IPS-20b (cell line): ENCODE measurements around the gene EPG5.

Experiments
- H3K27ac ChIP-seq: one replicate; pipeline ENCODE4 v1.5.1; 2013; ENCODE audit warnings: low read length
- H3K27me3 ChIP-seq: 2 replicates; pipeline ENCODE4 v1.6.1; 2013; ENCODE audit warnings: mild to moderate bottlenecking, low read length, inconsistent platforms; ENCODE audit not compliant: insufficient read depth
- H3K36me3 ChIP-seq: 2 replicates; pipeline ENCODE4 v1.6.1; 2013; ENCODE audit warnings: low read depth, mild to moderate bottlenecking, inconsistent platforms, low read length, moderate library complexity; ENCODE audit not compliant: insufficient read depth
- H3K4me1 ChIP-seq: 2 replicates; pipeline ENCODE4 v1.6.1; 2013; ENCODE audit warnings: mild to moderate bottlenecking, control low read depth, inconsistent platforms, low read length, moderate library complexity; ENCODE audit not compliant: insufficient read depth
- H3K4me3 ChIP-seq: 2 replicates; pipeline ENCODE4 v1.5.1; 2013; ENCODE audit warnings: mild to moderate bottlenecking, low read length, inconsistent platforms
- H3K9ac ChIP-seq: 2 replicates; pipeline ENCODE4 v1.6.1; 2013; ENCODE audit warnings: low read depth, mild to moderate bottlenecking, inconsistent platforms, low read length, moderate library complexity
- H3K9me3 ChIP-seq: 2 replicates; pipeline ENCODE4 v1.6.1; 2013; ENCODE audit warnings: mild to moderate bottlenecking, low read depth, low read length, inconsistent platforms; ENCODE audit not compliant: insufficient read depth

The EPG5 gene

GRCh38 chr18:45910405-45911023 is 56.6 kb downstream of the EPG5 start:
- Histone ChIP-seq H3K4me3 (no peak overlapping the region), H3K9ac (no peak overlapping the region), H3K27ac (no peak overlapping the region), H3K27me3 (no peaks in the 10 kb centered on the region), H3K36me3 (peaks cover 76% of the 10 kb centered on the region), H3K4me1 (no peaks in the 10 kb centered on the region), H3K9me3 (no peaks in the 10 kb centered on the region)

DNA sequence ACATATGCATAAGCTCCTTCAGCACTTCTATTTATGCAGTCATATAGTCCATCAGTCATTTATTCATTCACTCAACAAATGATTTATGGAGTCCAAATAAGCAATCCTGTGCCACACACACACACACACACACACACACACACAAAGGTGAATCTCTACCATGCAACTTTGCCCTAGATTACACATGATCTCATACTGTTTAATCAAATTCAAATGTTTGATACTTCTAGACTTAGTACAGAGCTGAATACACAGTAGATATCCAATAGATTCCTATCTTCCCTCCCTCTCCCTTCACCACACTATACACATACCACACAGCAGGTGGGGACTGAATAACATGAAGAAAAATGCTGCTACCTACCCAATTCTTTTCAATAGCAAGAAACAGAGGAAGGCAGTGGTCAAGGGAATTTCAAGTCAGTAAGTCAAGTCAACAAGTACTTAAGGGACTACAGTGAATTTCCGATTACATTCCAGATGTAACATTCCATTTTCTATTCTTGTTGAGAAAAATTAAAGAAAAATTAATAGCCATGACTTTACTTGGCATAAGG is 65.4 kb downstream of the EPG5 start:
- Histone ChIP-seq H3K9me3 (no peaks in the 10 kb centered on the region), H3K27me3 (no peaks in the 10 kb centered on the region), H3K4me3 (no peak overlapping the region)

GRCh38 chr18:45900623-45901022 is 66.5 kb downstream of the EPG5 start:
- no peak overlapping the region for H3K9ac ChIP-seq
- H3K27me3 ChIP-seq: no peaks in the 10 kb centered on the region
- H3K9me3 ChIP-seq: no peaks in the 10 kb centered on the region
- H3K27ac ChIP-seq: no peak overlapping the region
- no peak overlapping the region for H3K4me3 ChIP-seq
- H3K4me1 ChIP-seq: no peaks in the 10 kb centered on the region
- H3K36me3 ChIP-seq: peaks cover 60% of the 10 kb centered on the region

More for the DNA sequence above, 65.4 kb downstream of the EPG5 start:
- Histone ChIP-seq H3K9ac (no peak overlapping the region), H3K4me1 (no peaks in the 10 kb centered on the region), H3K27ac (no peak overlapping the region), H3K36me3 (peaks cover 64% of the 10 kb centered on the region)

DNA sequence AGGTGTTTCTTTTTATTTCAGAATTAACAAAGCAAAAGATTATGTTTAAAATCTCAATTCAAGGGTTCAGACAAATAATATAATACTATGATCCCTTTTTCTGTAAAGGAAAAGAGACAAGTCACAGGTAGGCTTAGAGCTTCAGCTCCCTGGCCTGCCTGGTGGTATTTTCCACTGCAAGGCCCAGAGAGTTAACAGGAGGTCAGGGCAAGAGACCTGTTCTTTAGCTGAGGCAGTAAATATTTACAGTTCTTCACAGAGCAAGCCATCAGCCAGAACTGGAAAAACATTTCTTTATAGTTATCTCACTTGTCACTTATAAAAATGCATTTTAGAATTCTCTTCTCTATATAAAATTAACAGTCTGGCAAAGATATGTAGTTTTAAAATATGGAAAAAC is 70.1 kb downstream of the EPG5 start:
- Histone ChIP-seq H3K36me3 (peaks cover 34% of the 10 kb centered on the region), H3K9ac (no peak overlapping the region), H3K4me1 (no peaks in the 10 kb centered on the region), H3K27me3 (no peaks in the 10 kb centered on the region), H3K4me3 (no peak overlapping the region), H3K9me3 (no peaks in the 10 kb centered on the region), H3K27ac (no peak overlapping the region)

DNA sequence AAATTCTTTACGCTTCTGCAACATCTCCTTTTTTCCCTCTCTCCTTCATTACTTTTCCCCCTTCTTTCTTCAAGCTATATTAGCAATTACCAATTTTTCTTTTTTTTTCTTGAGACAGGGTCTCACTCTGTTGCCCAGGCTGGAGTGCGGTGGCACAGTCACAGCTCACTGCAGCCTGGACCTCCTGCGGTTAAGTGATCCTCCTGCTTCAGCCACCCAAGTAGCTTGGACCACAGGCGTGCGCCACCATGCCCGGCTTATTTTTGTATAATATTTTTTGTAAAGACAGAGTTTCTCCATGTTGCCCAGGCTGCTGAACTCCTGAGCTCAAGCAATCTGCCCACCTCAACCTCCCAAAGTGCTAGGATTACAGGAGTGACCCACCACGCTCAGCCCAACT is 70.7 kb downstream of the EPG5 start:
- no peak overlapping the region for H3K4me3 ChIP-seq
- H3K27ac ChIP-seq: no peak overlapping the region
- H3K27me3 ChIP-seq: no peaks in the 10 kb centered on the region
- no peaks in the 10 kb centered on the region for H3K9me3 ChIP-seq
- H3K4me1 ChIP-seq: no peaks in the 10 kb centered on the region
- no peak overlapping the region for H3K9ac ChIP-seq
- peaks cover 30% of the 10 kb centered on the region for H3K36me3 ChIP-seq

DNA sequence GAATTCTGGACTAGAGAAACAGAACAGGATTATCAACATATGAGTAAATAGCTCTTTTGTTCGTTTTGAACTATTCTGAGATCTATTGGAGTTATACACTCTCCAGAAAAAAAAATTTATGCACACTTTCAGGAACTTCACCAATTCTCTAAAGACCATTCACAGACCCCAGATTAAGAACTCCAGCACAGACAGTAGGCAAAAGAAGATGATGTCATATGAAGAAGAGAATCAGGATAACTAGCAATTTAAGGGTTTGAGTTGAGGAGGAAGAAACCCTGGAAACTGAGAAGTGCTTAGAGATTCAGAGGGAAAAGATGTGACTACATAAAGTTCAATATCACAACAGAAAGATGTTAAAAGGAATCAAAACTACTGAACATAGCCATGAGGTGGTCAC is 71.8 kb downstream of the EPG5 start:
- Histone ChIP-seq H3K9me3 (no peaks in the 10 kb centered on the region), H3K4me1 (no peaks in the 10 kb centered on the region), H3K27me3 (no peaks in the 10 kb centered on the region), H3K9ac (no peak overlapping the region), H3K4me3 (no peak overlapping the region), H3K27ac (no peak overlapping the region), H3K36me3 (peaks cover 19% of the 10 kb centered on the region)

- H3K9ac ChIP-seq: no peak overlapping the region
- H3K27me3 ChIP-seq: no peaks in the 10 kb centered on the region
- H3K4me1 ChIP-seq: no peaks in the 10 kb centered on the region
- no peak overlapping the region for H3K4me3 ChIP-seq
- no peaks in the 10 kb centered on the region for H3K9me3 ChIP-seq
- H3K27ac ChIP-seq: no peak overlapping the region
- H3K36me3 ChIP-seq: peaks cover 16% of the 10 kb centered on the region
Measured at GRCh38 chr18:45894818-45895217, 72.3 kb downstream of the EPG5 start.

- H3K36me3 ChIP-seq: 0 out of 2 replicates have a peak, but pooled peaks cover 5% of the 10 kb centered on the region
- no peak overlapping the region for H3K4me3 ChIP-seq
- H3K27me3 ChIP-seq: no peaks in the 10 kb centered on the region
- H3K4me1 ChIP-seq: no peaks in the 10 kb centered on the region
- H3K9ac ChIP-seq: no peak overlapping the region
- H3K27ac ChIP-seq: no peak overlapping the region
- H3K9me3 ChIP-seq: no peaks in the 10 kb centered on the region
Measured at GRCh38 chr18:45891806-45892205, 75.3 kb downstream of the EPG5 start.

DNA sequence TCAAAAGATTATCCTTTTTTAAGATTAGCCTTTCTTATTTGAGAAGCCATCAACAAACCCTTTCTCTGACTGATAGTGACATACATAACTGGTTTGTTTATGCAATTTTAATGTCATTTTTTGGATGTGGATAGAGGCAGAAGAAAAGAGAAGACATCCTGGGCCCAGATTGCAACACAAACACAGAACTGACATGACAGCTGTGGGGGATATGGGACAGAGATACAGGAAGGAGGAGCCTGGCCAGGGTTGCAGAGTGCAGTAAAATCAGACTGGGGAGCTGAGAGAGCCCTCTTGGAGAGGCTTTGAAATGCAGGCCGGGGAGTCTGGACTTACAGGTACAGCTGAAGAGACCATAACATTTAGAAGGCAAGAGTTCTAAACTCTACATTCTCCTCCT is 76.5 kb downstream of the EPG5 start:
- H3K9ac ChIP-seq: no peak overlapping the region
- no peak overlapping the region for H3K27ac ChIP-seq
- no peaks in the 10 kb centered on the region for H3K27me3 ChIP-seq
- no peak overlapping the region for H3K4me3 ChIP-seq
- H3K4me1 ChIP-seq: no peaks in the 10 kb centered on the region
- 0 out of 2 replicates have a peak, but pooled peaks cover 5% of the 10 kb centered on the region for H3K36me3 ChIP-seq
- H3K9me3 ChIP-seq: no peaks in the 10 kb centered on the region

DNA sequence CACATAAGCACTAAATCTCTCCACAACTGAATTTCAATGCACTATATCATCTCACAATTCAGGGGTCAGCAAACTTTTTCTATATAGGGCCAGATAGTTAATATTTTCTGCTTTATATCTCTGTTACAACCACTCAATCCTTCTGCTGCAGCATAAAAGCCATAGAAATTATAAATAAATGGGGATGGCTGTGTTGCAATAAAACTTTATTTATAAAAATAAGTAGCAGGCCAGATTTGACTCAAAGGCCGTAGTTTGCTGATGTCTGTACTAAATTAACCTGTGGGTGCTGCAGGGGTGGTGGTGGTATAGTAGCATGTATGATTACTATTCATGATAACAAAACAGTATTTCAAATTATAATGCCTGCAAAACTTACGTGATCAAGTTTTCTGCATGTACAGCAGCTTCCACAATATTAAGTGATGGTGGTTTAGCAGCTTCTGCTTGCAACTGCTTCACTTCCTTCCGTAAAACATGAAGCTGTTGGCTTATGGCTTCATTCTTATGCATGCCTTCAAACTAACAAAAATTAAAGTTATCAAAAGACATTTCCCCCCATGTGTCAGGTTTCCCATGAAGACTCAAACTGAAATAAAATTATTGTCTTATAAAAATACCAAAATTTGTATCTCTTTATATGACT is 77.6 kb downstream of the EPG5 start:
- Histone ChIP-seq H3K4me3 (no peak overlapping the region), H3K27ac (no peak overlapping the region), H3K36me3 (peaks cover 9% of the 10 kb centered on the region; the same call in 1 of the 2 replicates), H3K27me3 (no peaks in the 10 kb centered on the region), H3K4me1 (no peaks in the 10 kb centered on the region), H3K9me3 (no peaks in the 10 kb centered on the region), H3K9ac (no peak overlapping the region)

- Histone ChIP-seq H3K27me3 (no peaks in the 10 kb centered on the region), H3K36me3 (peaks cover 18% of the 10 kb centered on the region; the same call in 1 of the 2 replicates)
Measured at GRCh38 chr18:45887585-45887984, 79.5 kb downstream of the EPG5 start.

More at GRCh38 chr18:45887585-45887984, 79.5 kb downstream of the EPG5 start:
- Histone ChIP-seq H3K4me1 (no peaks in the 10 kb centered on the region), H3K9me3 (no peaks in the 10 kb centered on the region), H3K4me3 (no peak overlapping the region), H3K27ac (no peak overlapping the region), H3K9ac (no peak overlapping the region)
